ENCODE results near the gene SARDH.

SARDH gene

GRCh38 chr9:133699546-133699945 is 38.6 kb downstream of the SARDH start:
- DNase-seq: no peak

- DNase-seq: no peak
Observed at GRCh38 chr9:133696071-133696472, 42.1 kb downstream of the SARDH start.

- DNase-seq: no peak
Observed at GRCh38 chr9:133694686-133695085, 43.5 kb downstream of the SARDH start.

GRCh38 chr9:133693703-133694529 is 44.2 kb downstream of the SARDH start:
- no peak for DNase-seq

- no peak for DNase-seq
Observed at GRCh38 chr9:133693116-133693515, 45.0 kb downstream of the SARDH start.

- no peak for DNase-seq
Observed at GRCh38 chr9:133692364-133692985, 45.7 kb downstream of the SARDH start.

- DNase-seq: no peak
Observed at GRCh38 chr9:133691626-133692363, 46.4 kb downstream of the SARDH start.

- no peak for DNase-seq
Observed at GRCh38 chr9:133691191-133691590, 47.0 kb downstream of the SARDH start.

GRCh38 chr9:133690081-133690561 is 48.0 kb downstream of the SARDH start:
- DNase-seq: no peak

GRCh38 chr9:133689151-133689763 is 48.9 kb downstream of the SARDH start:
- no peak for DNase-seq

- no peak for DNase-seq
Observed at GRCh38 chr9:133687856-133688761, 50.0 kb downstream of the SARDH start.

- DNase-seq: no peak
Observed at GRCh38 chr9:133686642-133687575, 51.2 kb downstream of the SARDH start.

- no peak for DNase-seq
Observed at GRCh38 chr9:133685653-133686609, 52.2 kb downstream of the SARDH start.

GRCh38 chr9:133684936-133685361 is 53.2 kb downstream of the SARDH start:
- no peak for DNase-seq

- no peak for DNase-seq
Observed at GRCh38 chr9:133684121-133684935, 53.8 kb downstream of the SARDH start.

GRCh38 chr9:133683586-133684120 is 54.5 kb downstream of the SARDH start:
- no peak for DNase-seq

- DNase-seq: no peak
Observed at GRCh38 chr9:133682818-133683585, 55.1 kb downstream of the SARDH start.

Measured in GF-D8 (cell line).